HG03045 (cell line): ENCODE results near the gene MAST4.

ENCODE experiments used
- ATAC-seq: cut with Tn5 transposase; IDR thresholded peaks from one replicate; pipeline ENCODE4 v1.9.1; 2021; ENCODE audit warnings: mild to moderate bottlenecking, moderate library complexity; ENCODE audit not compliant: unreplicated experiment

The MAST4 gene

GRCh38 chr5:66603164-66603563, 7.0 kb downstream of the MAST4 start:
- ATAC-seq = no peak

GRCh38 chr5:66603881-66604280, 7.7 kb downstream of the MAST4 start:
- no peak for ATAC-seq

- no peak for ATAC-seq
These were observed 10.5 kb downstream of the MAST4 start for GRCh38 chr5:66606713-66607112.

- no peak for ATAC-seq
These were observed 12.3 kb downstream of the MAST4 start for GRCh38 chr5:66608501-66608900.

- no peak for ATAC-seq
These were observed 13.4 kb downstream of the MAST4 start for GRCh38 chr5:66609615-66610014.

- no peak for ATAC-seq
These were observed 16.0 kb downstream of the MAST4 start for GRCh38 chr5:66612226-66612625.

- no peak for ATAC-seq
These were observed 18.9 kb downstream of the MAST4 start for GRCh38 chr5:66615136-66615535.

GRCh38 chr5:66615894-66616293, 19.7 kb downstream of the MAST4 start:
- no peak for ATAC-seq

GRCh38 chr5:66616520-66617225, 20.5 kb downstream of the MAST4 start:
- ATAC-seq = no peak

GRCh38 chr5:66617226-66617861, 21.2 kb downstream of the MAST4 start:
- ATAC-seq = no peak

- no peak for ATAC-seq
These were observed 22.0 kb downstream of the MAST4 start for GRCh38 chr5:66617991-66618768.

- ATAC-seq = no peak
These were observed 24.5 kb downstream of the MAST4 start for GRCh38 chr5:66620711-66621110.

- no peak for ATAC-seq
These were observed 25.0 kb downstream of the MAST4 start for GRCh38 chr5:66621146-66621545.

GRCh38 chr5:66621736-66622135, 25.5 kb downstream of the MAST4 start:
- no peak for ATAC-seq

- ATAC-seq = no peak
These were observed 32.4 kb downstream of the MAST4 start for GRCh38 chr5:66628561-66628960.

GRCh38 chr5:66629446-66629845, 33.3 kb downstream of the MAST4 start:
- ATAC-seq = no peak

- ATAC-seq = no peak
These were observed 37.6 kb downstream of the MAST4 start for GRCh38 chr5:66633754-66634153.

- ATAC-seq = no peak
These were observed 38.4 kb downstream of the MAST4 start for GRCh38 chr5:66634601-66635000.

GRCh38 chr5:66637994-66638393, 41.8 kb downstream of the MAST4 start:
- no peak for ATAC-seq

- no peak for ATAC-seq
These were observed 42.8 kb downstream of the MAST4 start for GRCh38 chr5:66639037-66639436.

- no peak for ATAC-seq
These were observed 46.3 kb downstream of the MAST4 start for GRCh38 chr5:66642538-66642937.

- no peak for ATAC-seq
These were observed 47.2 kb downstream of the MAST4 start for GRCh38 chr5:66643387-66643786.
